Activated naive CD4-positive, alpha-beta T cell treated with Interleukin-2 at 50 U/mL for 16 hours (primary cell): ENCODE measurements around the gene KCNJ6.

Experiments used
- DNase-seq: peaks from one replicate; pipeline ENCODE4 v3.0.0-alpha.2; 2020

KCNJ6 gene

DNA sequence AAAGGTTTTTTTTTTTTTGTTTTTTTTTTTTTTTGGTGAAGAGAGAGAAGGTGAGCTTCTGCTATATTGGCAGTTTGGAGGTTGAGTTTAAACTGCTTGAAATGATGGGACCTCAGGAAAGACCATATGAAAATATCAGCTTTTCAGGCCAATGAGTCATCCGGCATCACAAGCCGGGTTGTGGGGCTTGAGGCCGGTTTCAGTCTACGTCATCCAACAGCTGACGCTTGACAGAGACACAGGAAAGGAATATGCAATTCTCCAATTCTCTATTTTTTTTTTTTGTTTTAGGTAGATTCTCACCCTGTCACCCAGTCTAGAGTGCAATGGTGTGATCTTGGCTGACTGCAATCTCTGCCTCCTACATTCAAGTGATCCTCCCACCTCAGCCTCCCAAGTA is 52.4 kb downstream of the KCNJ6 start:
- DNase-seq, result no peak

DNA sequence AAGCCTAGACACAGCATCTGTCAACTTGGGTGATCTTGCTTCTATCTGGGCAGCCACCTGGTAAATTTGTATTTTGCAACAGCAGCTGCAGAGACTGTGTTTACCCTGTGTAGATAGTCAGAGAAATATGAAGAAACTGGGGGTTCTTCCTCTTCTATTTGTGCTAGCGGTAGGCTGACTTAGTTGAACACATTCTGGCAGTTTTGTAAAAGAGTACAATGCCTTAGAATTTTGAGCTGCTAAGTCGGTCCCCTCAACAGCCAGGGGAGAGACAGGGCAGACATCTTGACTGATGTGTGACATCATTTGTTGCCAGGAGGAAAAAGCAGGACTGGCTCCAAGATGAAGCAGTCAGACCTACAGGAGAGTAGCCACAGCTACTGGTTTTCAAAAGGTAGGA is 53.7 kb downstream of the KCNJ6 start:
- no peak for DNase-seq

DNA sequence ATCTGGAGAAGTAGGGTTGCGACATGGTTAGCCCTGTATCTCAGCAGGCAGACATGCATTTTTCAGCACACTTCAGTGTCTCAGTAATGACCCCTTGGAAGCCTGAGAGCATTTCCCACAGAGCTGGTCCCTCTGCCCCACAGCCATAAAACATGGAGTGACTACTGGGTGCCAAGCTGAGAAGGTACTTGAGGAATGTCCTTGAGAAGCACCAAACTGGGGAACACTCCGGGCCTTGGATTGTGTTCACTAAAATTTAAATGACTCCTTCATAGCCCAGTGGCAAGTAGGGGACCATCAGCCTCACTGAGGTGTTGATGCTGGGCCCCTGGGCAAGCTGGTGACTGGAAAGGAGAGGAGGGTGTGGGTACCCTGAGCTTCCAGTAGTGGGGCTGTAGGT is 54.7 kb downstream of the KCNJ6 start:
- no peak for DNase-seq

DNA sequence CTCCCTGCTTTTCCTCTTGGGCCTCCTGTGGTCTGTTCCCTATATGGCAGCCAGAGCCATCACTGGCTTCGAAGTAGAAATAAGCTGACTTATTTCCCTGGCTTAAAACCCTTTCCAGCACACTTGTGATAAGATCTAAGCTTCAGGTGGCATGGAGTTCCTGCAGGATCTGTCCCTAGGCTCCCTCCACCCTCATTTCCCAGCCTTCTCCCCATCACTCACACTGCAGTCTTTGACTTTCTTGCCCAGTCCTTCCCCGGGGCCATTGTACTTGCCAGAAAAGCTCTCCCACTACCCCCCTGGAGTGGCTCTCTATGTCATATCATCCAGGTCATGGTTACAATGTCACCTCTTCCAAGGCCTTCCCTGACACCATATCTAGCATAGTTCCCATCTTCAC is 55.8 kb downstream of the KCNJ6 start:
- no peak for DNase-seq

DNA sequence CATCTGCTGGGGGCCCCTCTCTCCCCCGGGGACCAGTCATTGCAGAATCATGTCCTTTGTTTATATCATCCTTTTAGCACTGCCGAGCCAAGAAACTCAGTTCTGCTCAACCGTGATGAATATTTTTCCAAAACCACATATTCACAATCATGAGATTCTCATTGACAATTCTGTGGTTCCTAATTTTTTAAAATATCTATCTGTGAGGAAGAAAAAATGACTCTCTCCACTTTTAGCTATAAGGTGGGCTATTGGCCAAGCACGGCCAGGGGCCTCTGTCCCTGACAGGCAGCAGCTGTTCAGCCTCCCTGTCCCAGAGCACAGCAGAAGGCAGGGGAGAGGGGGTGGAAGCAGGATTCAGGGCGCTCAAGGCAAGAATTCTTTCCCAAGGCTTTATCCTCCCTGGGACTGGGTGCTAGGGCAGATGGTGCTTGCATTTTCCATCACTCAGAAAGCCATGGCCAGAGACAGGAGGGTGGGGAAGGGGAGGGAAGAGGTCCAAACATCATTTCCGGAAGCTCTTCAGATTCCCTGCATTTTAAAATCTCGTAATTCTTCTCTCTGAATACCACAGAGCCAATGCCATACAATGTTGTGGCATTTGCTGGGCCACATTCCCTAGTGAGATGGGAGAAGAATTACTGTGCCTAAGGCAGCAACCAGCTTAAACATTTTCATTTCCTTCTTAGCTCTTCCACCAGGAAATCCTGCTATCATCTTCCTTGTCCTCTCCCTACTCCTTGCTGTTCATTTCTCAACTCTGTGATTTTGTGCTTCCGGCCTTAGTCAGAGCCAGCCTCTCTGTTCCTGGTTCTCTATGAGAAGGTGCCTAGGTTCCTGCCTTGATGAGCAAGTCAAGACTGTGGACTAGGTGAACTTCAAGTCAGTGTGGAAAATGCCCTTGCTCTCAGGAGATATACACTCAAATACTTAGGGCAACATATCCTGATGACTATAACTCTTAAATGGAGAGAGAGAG is 60.3 kb downstream of the KCNJ6 start:
- no peak for DNase-seq

DNA sequence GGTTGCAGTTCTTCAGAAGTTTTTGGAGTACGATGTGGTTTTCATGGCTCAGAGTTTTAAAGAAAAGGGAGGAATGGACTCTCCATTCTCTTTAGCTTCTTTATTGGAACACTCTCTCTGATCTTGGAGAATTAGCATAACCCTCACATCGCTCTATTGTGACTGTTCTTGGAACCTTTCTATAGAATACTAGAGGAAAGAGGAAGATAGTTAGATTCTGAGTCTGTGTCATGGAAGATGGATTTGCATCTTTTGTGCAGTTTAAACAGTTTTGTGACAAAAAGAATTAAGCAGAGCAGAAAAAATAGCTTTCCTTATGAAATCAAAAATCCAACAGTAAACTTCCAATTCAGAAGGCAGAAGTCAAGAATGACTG is 61.0 kb downstream of the KCNJ6 start:
- no peak for DNase-seq

DNA sequence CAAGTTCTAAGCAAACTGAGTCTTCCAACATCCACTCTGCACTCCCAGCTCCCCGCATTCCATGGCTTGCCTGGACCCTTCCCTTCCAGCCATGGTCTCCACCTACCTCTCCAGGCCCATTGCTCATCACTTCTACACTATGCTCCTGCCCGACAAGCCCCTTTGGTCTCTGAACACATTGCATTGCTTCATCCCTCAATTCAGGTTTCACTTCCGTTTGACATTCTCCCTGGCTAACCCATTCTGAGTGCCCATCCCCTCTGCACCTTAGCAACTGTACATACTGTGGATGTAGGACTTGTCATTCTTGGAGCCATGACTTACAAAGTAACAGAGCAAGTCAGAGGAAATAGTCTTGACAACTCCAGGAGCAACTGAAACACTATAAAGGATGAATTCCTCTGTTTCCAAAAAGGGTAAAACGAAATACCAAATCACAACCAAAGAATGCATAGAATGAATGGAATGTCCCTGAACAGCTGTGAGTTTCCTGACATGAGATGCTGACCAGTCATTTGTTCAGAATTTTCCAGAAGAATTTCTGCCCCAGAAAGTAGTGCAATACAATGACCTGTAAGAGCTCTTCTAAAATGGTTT is 66.7 kb downstream of the KCNJ6 start:
- DNase-seq, result no peak

DNA sequence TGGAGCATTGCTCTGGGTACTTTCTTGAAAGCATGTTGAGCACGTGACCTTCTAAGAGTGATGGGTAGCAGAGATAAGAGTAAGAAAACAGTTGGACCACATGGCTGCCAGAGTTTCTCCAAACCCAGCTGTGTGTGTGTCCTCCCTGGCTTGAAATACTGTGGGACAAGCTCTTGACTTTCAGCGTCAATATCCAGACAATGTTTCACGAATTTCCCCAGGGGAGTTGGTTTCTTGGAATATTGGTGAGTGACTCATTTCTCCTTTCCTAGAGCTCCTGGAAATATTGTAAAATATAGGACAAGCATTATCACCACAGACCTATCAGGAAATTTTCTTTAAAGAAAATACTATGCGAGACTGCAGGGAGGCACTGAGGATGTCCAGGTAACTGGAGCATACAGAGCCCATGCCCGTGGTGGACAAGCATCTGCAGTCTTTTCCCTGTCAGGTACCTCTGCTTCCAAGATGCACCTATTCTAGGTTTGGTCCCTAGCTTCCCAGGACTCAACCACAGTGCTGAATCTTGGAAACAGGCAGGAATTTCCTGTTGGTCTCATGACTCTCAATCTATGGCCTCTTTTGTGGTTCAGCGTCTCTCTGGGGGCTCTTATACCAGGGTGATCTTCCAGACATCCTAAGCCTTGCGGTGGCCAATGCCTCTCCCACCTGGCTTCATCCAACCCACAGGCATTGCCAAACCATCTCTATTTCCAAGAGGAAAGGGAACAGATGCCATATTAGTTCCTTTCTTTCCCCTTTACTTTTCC is 67.4 kb downstream of the KCNJ6 start:
- DNase-seq, result no peak

DNA sequence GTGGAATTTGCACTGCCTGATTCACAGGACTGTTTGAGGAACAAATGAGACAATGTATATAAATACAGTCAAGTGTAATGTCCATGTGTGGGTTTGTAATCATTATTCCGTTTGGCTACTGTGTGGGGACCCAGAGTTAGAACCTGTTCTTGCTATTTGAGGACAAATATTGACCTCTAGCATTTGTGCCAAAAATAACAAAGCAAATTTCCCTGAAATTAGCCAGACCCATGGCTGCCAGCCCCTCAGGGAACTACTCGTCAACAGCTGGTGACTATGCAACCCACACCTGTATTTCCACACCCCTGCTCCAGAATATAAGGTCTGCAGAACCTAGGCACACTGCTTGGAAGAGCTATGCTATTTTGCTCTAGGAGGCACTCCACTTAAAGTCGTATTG is 70.7 kb downstream of the KCNJ6 start:
- no peak for DNase-seq

DNA sequence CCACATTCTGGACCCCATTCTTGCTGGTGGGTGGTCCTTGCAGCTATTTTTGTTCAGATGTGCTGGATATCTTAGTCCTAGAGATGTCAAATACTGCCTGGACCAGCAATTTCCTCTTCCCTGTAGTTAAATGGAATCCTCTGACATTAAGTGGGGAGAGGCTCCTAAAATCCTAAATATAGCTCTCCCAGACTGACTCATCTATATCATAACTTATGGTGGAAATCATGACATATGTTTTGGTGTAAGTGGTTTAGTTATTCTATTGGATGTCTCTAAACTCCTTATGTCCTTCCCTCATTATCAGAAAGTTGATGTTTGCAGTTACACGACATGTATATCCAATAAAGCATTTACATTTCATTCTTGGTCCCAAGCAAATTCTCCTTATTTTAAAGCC is 73.1 kb downstream of the KCNJ6 start:
- no peak for DNase-seq

DNA sequence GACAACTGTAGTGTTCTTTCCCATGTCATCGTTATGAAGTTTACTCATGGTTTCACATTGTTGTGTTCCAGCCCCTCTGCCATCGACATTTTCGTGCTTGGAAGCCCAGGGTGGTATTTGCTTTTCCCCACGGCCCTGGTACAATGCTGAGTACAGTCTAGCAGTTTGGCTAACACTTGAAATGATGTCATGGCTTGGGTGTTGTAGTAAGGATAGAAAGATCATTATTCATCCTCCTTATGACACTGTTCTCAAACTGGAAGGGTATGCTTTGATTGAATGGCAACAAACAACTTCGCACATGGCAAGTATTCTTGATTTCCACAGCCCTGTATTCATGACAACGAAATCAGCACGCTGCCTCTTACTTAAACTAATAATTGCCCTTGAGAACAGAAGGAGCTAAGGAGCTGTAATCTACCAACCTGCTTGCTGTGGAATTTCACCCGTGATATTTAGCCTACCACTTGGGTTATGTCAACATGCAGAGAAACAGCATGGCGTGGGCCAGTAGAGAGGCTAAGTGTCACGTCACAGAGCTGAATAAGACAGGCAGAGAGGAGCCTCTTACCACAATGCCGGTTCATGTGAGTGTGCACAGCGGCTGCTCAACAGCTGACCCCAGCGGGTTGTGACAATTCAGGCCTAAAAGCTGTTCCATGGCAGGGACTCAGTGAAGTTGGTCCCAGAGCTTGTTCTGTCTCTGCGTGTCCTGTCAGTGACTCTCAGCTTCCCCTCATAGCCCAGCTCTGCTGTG is 73.9 kb downstream of the KCNJ6 start:
- no peak for DNase-seq

DNA sequence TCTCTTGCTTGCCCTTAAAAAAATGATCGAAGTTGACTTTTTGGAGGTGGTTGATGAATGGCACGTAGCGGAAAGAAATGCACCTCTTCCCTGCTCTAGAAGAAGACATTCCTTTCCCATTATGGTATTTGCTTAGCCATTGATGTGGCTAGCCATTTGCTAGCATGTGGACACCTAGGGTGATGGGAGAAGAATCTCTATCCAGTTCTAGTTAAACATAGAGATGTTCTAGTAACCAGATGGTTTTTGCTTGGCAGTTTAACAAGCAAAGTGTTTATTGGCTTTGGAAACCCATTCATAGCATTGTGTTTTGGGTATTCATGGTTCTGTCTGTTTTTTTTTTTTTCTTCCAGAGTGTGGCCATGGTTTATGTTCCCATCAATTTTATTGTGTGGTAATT is 78.9 kb downstream of the KCNJ6 start:
- DNase-seq, result no peak

DNA sequence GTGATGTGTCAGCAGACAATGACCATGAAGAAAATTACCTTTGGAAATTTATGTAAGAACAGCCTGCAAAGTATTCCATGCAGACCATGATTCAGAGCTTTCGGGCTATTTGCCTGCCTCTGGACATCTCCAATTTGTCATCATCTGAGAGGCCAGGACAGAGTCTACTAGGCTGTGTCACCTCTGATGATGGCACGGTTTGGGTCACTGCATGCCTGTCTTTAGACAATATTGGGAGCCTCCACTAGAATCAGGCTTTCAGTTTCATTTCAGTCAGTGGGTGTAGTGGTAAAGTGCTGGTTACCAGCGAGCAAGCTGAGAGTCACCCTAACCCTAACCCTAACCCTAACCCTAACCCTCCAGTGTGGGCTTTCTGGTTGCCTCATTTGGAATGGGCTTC is 80.8 kb downstream of the KCNJ6 start:
- no peak for DNase-seq

DNA sequence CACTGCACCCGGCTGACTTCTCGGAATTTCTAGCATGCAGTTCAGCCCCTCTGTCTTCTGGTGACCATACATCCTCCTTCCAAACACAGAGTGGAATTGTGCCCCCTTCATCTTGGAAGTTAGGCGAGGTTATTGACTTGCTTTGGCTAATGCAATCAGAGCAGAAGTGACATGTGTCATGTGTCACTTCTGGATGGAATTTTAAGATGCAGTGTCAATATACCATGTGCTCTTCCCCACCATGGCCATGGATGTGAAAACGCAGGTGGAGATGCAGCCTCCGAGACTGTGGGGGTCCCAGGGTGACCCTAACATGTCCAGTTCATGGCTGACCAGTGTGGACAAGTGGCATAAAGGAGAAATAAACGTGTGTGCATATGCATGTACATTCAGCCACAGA is 83.0 kb downstream of the KCNJ6 start:
- DNase-seq, result no peak

DNA sequence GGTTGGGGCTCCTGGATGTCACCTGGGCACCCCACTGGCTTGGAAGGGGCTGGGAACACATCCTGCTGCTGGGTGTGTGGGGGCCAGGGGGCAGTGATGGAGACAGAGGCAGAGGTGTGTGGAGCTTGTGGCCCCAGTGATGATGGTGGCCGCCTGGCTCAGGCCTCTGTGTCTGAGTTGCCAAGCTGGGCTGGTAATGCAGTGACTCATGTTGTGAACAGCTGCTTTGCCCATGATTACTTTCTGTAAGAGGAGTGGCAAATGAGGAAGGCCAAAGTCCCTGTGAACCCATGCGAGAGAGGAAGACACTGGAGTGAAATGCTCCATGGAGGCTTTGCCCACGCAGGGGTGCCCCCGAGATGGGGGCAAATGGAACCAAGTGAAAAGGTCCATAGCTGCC is 86.8 kb downstream of the KCNJ6 start:
- DNase-seq, result no peak

DNA sequence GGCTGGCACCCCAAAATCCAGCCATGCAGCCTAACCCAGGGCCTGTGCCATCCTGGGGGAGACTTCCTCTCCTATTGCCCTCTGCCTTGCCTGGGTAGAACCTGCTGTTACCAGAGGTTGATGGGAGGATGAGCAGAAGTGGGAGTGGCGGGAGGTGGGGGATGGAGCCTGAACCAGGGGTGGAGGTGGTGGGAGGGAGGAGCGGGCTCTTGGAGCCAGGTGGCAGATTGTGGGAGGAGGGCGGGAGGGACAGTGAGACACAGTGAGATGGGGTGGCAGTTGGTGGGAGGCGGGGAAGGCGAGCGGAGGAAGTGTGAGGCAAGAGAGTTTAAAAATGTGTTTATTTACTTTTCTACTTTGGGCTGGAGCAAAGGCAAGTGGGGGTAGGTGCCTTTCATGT is 87.3 kb downstream of the KCNJ6 start:
- DNase-seq, result no peak

DNA sequence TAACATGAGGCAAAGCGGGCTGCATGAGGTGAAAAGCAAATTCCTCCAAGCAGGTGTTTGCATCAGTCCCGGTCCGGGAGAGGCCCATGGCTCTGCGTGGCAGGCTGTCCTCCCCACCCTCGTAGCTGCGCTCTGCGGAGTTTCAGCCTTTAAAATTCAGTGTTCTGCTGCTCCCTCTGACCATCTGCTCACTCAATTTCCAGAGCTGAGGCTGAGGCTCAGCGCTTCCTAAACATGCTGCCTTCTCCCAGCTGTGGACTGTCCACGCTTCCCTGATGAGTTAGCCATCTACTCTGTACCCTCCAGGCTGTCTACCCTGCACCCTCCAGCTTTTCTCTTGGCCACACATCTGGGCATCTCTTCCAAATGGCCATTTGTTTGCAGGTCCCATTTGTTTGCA is 87.7 kb downstream of the KCNJ6 start:
- no peak for DNase-seq

DNA sequence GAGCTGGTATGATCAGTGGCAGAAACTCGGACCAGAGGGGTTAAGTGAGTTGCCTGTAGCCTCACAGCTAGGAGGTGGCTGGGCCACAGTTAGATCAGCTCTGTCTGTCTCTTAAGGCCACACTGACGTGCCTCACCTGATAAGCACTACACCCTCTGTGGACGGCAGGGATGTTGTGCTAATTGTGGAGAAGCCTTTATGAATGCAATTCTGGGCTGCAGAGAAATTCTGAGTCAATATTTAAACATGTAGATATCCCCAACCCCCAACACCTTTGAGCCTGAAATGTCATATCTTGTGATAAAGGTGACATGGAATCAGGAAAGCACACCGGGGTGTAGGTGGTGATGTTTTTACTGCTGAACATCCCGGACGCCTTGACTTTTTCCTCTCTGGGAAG is 88.3 kb downstream of the KCNJ6 start:
- no peak for DNase-seq

DNA sequence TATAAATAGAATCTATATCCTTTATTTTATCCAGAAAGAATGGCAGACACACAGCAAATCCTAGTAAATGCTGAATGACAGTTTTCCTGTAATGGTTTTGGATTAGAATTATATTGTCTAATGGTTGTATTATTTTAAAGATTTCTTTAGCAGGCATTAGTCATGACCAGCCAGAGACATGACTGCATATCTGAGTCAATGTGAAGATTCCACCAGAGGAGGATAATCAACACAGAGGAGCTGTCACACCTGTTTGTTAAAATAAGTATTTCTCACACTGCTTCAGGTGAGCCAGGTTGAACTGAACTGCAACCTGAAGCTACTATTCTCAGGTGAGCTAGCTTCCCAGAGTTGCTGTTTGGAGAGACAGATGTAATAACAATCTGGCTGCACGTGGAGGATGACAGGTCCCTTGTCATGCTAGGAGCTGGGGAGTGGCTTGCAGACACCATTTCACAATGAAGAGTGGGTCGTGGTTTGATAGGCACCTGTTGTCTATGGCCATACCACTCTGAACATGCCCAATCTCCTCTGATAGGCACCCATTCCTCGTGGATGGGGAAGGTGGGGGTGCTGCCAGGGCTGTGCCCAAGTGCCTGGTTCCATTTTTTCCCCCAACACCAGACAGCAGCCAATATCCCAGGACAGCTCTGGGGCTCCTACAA is 94.3 kb downstream of the KCNJ6 start:
- DNase-seq, result no peak

DNA sequence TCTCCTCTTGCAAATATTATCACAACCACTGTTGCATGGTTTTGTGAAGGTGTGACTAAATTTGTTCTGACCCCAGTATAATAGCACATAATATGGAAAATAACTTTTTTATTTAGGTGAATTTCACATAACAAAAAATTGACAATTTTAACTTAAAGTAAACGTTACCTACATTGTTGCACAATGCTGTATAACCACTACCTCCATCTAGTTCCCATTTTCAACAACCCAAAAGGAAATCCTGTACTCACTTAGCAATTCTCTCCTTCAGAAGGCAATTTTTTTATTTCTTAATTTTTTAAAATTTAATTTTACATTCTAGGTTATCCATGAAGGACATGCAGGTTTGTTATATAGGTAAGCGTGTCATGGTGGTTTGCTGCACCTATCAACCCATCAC is 95.2 kb downstream of the KCNJ6 start:
- DNase-seq, result no peak

DNA sequence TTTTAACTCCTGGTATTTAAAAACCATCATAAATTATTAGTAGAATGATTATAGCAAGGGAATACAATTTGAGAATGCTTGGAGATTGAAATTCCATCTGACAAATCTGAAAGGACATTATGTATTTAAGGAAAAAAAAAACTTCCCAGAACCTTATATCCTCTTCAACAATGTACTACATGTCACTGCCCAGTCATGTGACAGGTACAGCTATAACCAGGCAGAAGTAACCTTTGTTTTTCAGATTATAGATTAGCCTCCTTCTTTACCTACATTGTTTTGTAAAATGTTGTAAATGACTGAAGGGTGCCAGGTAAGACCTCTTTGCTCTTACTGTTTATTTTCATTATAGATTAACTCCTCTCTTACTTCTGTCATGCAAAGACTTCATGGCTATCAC is 96.9 kb downstream of the KCNJ6 start:
- no peak for DNase-seq

DNA sequence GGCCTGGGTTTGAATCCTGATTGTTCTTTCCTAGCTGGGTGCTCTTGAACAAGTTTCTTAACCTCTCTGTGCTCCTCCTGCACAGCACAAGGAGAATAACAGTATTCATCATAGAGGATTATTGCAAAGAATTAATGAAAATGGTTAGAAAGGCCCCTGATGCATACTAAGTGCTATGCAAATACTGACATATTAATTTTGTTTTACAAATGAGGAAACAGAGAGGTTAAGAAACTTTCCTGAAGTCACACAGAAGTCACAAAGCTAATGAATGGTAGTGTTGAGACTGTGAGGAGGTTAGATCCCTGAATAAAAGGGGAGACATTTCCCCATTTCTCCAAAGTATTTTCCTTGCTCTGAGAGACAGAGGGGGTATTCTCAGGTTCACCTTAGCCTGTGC is 99.0 kb downstream of the KCNJ6 start:
- DNase-seq, result no peak

DNA sequence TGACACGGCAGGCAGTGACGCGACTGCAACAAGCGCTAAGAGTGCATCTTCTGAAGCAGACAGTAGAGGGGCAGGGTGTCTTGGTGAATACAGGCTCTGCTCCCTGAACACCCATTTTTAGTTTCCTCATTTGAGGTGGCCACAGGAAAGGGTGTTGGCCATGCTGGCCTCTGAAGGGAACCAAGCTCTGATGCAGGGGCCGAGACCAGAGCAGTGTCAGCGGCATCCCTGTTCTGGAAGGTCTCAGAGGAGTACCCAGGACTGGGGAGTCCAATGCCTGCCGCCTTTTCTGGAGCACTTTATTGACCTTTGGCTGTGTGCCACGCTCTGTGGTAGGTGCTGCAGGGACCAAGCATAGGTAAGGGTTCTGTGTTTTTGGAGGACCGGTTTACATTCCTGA is 100.4 kb downstream of the KCNJ6 start:
- DNase-seq, result no peak
